HepG2 (cell line): ENCODE results near the gene TBC1D24. TPM values are rescaled to one million over a fixed set of nuclear protein-coding genes. Genes with fewer than 3 reads are reported as not detected.

Experiments used
- ATF7 ChIP-seq, 2 experiments: fragments of 450-650 bp in 1 of 2; sonication (generic) in 1 of 2; formaldehyde crosslinking in 1 of 2; IDR thresholded peaks; 2 replicates each; pipeline versions ENCODE4 v1.4.0 to v1.6.1; 2016 to 2020; ENCODE audit warnings: antibody characterized with exemption in 1 of 2, mild to moderate bottlenecking in 1 of 2, missing genetic modification reagents in 1 of 2
- ATF7-NPFF ChIP-seq: sonication (generic); formaldehyde crosslinking; IDR thresholded peaks from 2 replicates; pipeline ENCODE4 v1.8.1; 2023; ENCODE audit warnings: mild to moderate bottlenecking, low read depth, missing genetic modification reagents, moderate library complexity
- CCDC6 ChIP-seq: sonication (generic); formaldehyde crosslinking; IDR thresholded peaks from 2 replicates; pipeline ENCODE4 v1.8.1; 2022; ENCODE audit warnings: mild to moderate bottlenecking, missing genetic modification reagents, moderate library complexity
- GTF3A ChIP-seq: sonication (generic); formaldehyde crosslinking; conservative IDR thresholded peaks from 2 replicates; pipeline ENCODE4 v1.4.0; 2020; ENCODE audit warnings: mild to moderate bottlenecking, missing genetic modification reagents
- HOXD1 ChIP-seq: sonication (generic); formaldehyde crosslinking; IDR thresholded peaks from 2 replicates; pipeline ENCODE4 v1.5.0; 2020; ENCODE audit warnings: missing genetic modification reagents
- KDM2A ChIP-seq: sonication (generic); formaldehyde crosslinking; IDR thresholded peaks from 2 replicates; pipeline ENCODE4 v1.4.0; 2020; ENCODE audit warnings: low read depth, missing genetic modification reagents, borderline replicate concordance
- KDM3A ChIP-seq: IDR thresholded peaks from 2 replicates; pipeline ENCODE4 v1.6.1; 2018; ENCODE audit warnings: low read depth, missing compliant biosample characterization
- NFATC3 ChIP-seq: sonication (generic); formaldehyde crosslinking; IDR thresholded peaks from 2 replicates; pipeline ENCODE4 v1.5.1; 2020; ENCODE audit warnings: mild to moderate bottlenecking, missing genetic modification reagents
- NFYC ChIP-seq: IDR thresholded peaks from 2 replicates; pipeline ENCODE4 v1.6.1; 2016; ENCODE audit warnings: missing genetic modification reagents, missing compliant biosample characterization
- NONO ChIP-seq, 2 experiments: fragments of 450-650 bp in 1 of 2; sonication (generic) in 1 of 2; formaldehyde crosslinking in 1 of 2; IDR thresholded peaks in 1 of 2; conservative IDR thresholded peaks in 1 of 2; 2 replicates each; pipeline versions ENCODE4 v1.6.1 to v1.8.0; 2017 to 2022; ENCODE audit warnings: mild to moderate bottlenecking in 1 of 2, missing genetic modification reagents in 1 of 2, moderate library complexity in 1 of 2
- PPARG ChIP-seq: conservative IDR thresholded peaks from 2 replicates; pipeline ENCODE4 v1.6.1; 2016; ENCODE audit warnings: missing biosample characterization, missing genetic modification reagents
- SOX13 ChIP-seq, 3 experiments: fragments of 450-650 bp in 1 of 3; sonication (generic) in 1 of 3; formaldehyde crosslinking in 1 of 3; IDR thresholded peaks in 2 of 3; conservative IDR thresholded peaks in 1 of 3; 2 replicates each; pipeline versions ENCODE4 v1.5.0 to v1.6.1; 2016 to 2020; ENCODE audit warnings: antibody characterized with exemption in 1 of 3, mild to moderate bottlenecking in 1 of 3, missing compliant biosample characterization in 1 of 3, missing genetic modification reagents in 1 of 3, moderate library complexity in 1 of 3
- SOX6 ChIP-seq, 2 experiments: fragments of 450-650 bp in 1 of 2; sonication (generic) in 1 of 2; formaldehyde crosslinking in 1 of 2; IDR thresholded peaks; 2 replicates each; pipeline versions ENCODE4 v1.4.0 to v1.6.1; 2017 to 2020; ENCODE audit warnings: antibody characterized with exemption in 1 of 2, mild to moderate bottlenecking in 1 of 2, missing genetic modification reagents in 1 of 2
- ZNF18 ChIP-seq: sonication (generic); formaldehyde crosslinking; IDR thresholded peaks from 2 replicates; pipeline ENCODE4 v1.8.0; 2022; ENCODE audit warnings: mild to moderate bottlenecking, missing genetic modification reagents; ENCODE audit not compliant: insufficient replicate concordance
- ZNF230 ChIP-seq: sonication (generic); formaldehyde crosslinking; IDR thresholded peaks from 2 replicates; pipeline ENCODE4 v1.4.0; 2020; ENCODE audit warnings: mild to moderate bottlenecking, missing genetic modification reagents
- ZNF343 ChIP-seq: sonication (generic); formaldehyde crosslinking; IDR thresholded peaks from 2 replicates; pipeline ENCODE4 v1.4.0; 2020; ENCODE audit warnings: mild to moderate bottlenecking, missing genetic modification reagents
- ZNF512B ChIP-seq: sonication (generic); formaldehyde crosslinking; IDR thresholded peaks from 2 replicates; pipeline ENCODE4 v1.5.1; 2020; ENCODE audit warnings: missing genetic modification reagents, mild to moderate bottlenecking, borderline replicate concordance
- ZNF574 ChIP-seq: sonication (generic); formaldehyde crosslinking; IDR thresholded peaks from 2 replicates; pipeline ENCODE4 v1.4.0; 2020; ENCODE audit warnings: missing genetic modification reagents
- ZNF740 ChIP-seq: sonication (generic); formaldehyde crosslinking; IDR thresholded peaks from 2 replicates; pipeline ENCODE4 v1.4.0; 2020; ENCODE audit warnings: missing genetic modification reagents
- ZNF761 ChIP-seq: sonication (generic); formaldehyde crosslinking; conservative IDR thresholded peaks from 2 replicates; pipeline ENCODE4 v1.4.0; 2020; ENCODE audit warnings: mild to moderate bottlenecking, missing genetic modification reagents
- polyA plus RNA-seq, 8 experiments: library from polyadenylated mRNA; depleted of rRNA in 3 of 8; stranded (reverse) in 7 of 8; unstranded in 1 of 8; fragments of >200 nt; fragmentation: Illumina TruSeq in 4 of 8; extraction: Trizol in 4 of 8; gene quantifications; 2 replicates each; pipeline versions ENCODE4 v1.2.1 to v1.2.3, GENCODE V29; 2011 to 2016; ENCODE audit warnings: low read depth in 4 of 8, missing spikeins in 1 of 8, mixed read lengths in 1 of 8; ENCODE audit not compliant: insufficient read depth in 1 of 8
- total RNA-seq, 5 experiments: library from RNA; depleted of rRNA; stranded (reverse); fragments of >200 nt; fragmentation: Illumina TruSeq; extraction: Trizol; gene quantifications; 2 replicates each; pipeline ENCODE4 v1.2.3, GENCODE V29; 2016; ENCODE audit warnings: low read depth in 1 of 5

Gene TBC1D24
- total and polyA plus RNA-seq, 2 of the 13 experiments (the other 11 are each of a cell fraction or from before 2014, with no cell fraction given), result 7.7 to 13.7 TPM

- no peak for TF ChIP-seq ZNF740
- peak; percentile 76 for TF ChIP-seq ZNF18 (CRISPR knock-in tag)
- no peak for TF ChIP-seq ATF7 (IDR thresholded peaks at IDR 0.05)
- no peak for TF ChIP-seq ATF7 (CRISPR knock-in tag; IDR thresholded peaks at IDR 0.05)
- TF ChIP-seq NONO (IDR thresholded peaks at IDR 0.05), result no peak
- TF ChIP-seq NONO (CRISPR knock-in tag; conservative IDR thresholded peaks at IDR 0.05), result 0 out of 2 replicates have a peak, but pooled peaks have one; percentile 24
- no peak for TF ChIP-seq SOX6 (IDR thresholded peaks at IDR 0.05)
- TF ChIP-seq SOX6 (CRISPR knock-in tag; IDR thresholded peaks at IDR 0.05), result peak; percentile 100
- no peak for TF ChIP-seq ZNF230 (CRISPR knock-in tag)
- TF ChIP-seq KDM3A (CRISPR knock-in tag), result peak; percentile 80; the same call in 1 of the 2 replicates
- peak; percentile 75 for TF ChIP-seq ZNF574 (CRISPR knock-in tag)
- peak; percentile 81 for TF ChIP-seq PPARG
- TF ChIP-seq SOX13 (IDR thresholded peaks at IDR 0.05), result peak; percentile 93
- TF ChIP-seq SOX13 (CRISPR knock-in tag; conservative IDR thresholded peaks at IDR 0.05 in 1 of 2, IDR thresholded peaks at IDR 0.05 in 1 of 2), result peak in 1 of 2 experiments; percentile 98; a peak in 2 of 4 replicates
- TF ChIP-seq ZNF512B (CRISPR knock-in tag), result no peak
- no peak for TF ChIP-seq HOXD1 (CRISPR knock-in tag)
- 0 out of 2 replicates have a peak, but pooled peaks have one; percentile 29 for TF ChIP-seq ZNF343 (CRISPR knock-in tag)
- TF ChIP-seq NFATC3 (CRISPR knock-in tag), result no peak
- 0 out of 2 replicates have a peak, but pooled peaks have one; percentile 9 for TF ChIP-seq NFYC (CRISPR knock-in tag)
- 0 out of 2 replicates have a peak, but pooled peaks have one; percentile 59 for TF ChIP-seq GTF3A
- 0 out of 2 replicates have a peak, but pooled peaks have one; percentile 25 for TF ChIP-seq ZNF761 (CRISPR knock-in tag)
- peak; percentile 64 for TF ChIP-seq KDM2A (CRISPR knock-in tag)
- TF ChIP-seq CCDC6 (CRISPR knock-in tag), result no peak
- no peak for TF ChIP-seq ATF7-NPFF (CRISPR knock-in tag)
Observed at GRCh38 chr16:2524339-2524938, 49.5 kb downstream of the TBC1D24 start (continued).
